HL-60/S4 treated with retinoic acid at 250 ng/mL for 4 days and 3 days (cell line): ENCODE results near the gene TRMT1.
"Not testable (repeated sequence)": the region's sequence is repeated elsewhere in the genome, so short reads cannot be mapped to it uniquely, and the experiment has no call there.

Experiments
- in situ Hi-C: fragments of 300-500 bp; cut with MboI; formaldehyde crosslinking; loops from 2 replicates; pipeline ENCODE4 v1.7.0; 2022; ENCODE audit warnings: low sequenced_read_pairs

Gene TRMT1

DNA sequence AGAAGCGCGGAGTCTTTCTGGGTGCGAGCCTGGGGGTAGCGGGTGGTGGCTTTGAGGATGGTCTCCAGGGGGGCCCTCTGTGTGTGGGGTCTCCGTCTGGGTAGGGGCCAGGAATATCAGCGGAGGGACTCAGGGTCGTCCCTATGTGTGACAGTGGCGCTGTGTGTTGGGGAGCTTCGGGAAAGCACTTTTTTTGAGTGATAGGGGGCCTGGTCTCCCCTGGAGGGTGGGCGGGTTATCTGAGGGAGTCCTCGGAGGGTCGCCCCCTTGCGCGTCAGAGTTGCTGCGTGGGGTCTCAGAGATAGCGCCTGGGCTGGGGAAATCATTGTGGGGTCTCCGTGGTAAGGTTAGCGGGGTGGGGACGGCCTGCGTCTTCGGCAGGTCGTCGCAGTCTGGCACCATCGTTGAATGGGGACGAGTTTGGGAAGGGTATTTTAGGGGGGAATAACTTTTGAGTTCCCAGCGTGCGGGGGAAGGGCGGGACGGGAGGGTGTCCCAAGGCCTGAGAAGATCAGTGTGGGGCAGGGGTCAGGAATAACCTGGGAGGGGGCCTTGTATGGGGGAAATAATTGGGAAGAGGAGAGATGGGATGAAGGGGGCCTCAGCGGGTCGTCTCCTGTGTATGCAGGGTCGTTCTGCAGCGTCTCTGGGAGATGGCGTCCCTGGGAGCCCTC lies 34.5 kb upstream of the TRMT1 start:
- in situ Hi-C loops, result no loop called here

DNA sequence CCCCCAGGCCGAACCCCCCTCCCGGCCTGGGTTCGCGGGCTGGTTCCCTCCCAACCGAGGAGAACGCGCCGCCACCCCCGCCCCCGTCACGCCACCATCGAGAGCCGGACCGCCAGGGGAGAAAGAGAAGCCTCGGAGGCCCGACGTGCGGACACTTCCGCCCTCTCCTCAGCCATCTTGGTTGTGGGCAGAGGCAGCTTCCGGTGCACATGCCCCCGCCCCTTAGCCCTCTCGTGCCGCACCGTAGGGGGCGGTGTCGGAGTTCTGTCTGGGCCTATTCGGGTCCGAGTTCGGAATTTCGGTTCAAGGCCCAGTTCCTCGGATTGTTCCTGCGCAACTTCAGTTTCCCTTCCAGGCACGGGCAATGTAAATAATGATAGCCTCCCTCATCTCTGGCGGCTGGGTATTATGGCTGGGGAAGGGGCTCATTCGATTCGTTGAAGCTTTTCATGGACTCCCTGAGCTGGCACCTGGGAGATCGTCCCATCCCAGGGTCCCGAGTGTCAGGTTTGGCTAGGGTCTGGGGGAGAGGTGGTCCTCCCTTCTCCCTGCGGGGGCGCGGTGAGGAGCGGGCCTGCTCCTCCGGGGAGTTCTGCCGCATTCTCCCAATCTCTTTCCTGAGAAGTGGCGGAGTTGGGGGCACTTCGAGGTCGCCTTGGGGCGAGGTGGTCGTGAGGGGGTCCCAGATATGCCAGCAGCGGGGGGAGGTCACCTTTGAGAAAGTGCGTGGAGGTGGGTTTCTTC lies 33.8 kb upstream of the TRMT1 start, which contains the start of the genes IER2 and STX10:
IER2 (plus strand) TSS at position 225 of the 744 bp plus-strand sequence. CDS start 2,776 bp downstream, outside the sequence.
STX10 (minus strand) TSS at position 189 of the 744 bp plus-strand sequence. CDS start 202 bp downstream, outside the sequence.
- in situ Hi-C loops, result no loop called here

DNA sequence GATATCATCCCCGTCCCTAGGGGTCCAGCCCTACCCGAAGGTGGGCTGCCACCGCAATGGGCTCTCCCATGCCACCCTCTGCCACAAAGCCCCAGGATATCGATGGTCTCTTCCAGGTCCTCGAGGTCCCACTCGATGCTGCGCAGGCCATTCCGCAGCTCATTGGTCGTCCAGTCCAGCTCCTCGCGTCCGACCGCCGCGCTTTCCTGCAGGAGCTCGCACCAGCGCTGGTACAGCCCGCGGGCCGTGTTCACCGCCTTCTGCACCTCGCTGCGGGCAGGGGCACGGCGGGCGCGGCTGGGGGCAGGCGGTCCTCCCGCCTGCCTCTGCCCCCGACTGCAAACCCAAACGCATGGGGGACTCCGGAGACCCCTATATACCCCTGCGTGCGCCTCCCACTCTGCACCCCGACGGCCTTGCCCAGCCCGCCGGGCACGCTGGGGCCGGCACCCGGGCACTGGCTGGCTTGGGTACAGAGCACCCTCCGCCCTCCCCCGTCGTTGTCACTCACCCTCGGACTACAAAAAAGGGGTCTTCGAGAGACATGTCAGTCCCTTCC lies 33.2 kb upstream of the TRMT1 start:
- in situ Hi-C loops, result no loop called here

DNA sequence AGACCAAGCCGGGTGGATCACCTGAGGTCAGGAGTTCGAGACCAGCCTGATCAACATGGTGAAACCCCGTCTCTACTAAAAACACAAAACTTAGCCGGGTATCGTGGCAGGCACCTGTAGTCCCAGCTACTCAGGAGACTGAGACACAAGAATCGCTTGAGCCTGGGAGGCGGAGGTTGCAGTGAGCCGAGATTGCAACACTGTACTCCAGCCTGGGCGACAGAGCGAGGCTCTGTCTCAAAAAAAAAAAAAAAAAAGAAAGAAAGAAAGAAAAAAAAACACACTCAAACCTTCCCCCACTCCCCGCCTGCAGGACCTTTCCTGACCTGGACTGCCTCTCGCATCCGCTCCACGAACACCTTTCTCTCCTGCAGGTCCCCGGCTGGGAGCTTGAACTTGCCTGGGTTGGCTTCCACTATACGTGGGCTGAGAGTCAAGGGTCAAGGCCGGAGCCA lies 32.7 kb upstream of the TRMT1 start:
- in situ Hi-C loops, result not testable (repeated sequence)

DNA sequence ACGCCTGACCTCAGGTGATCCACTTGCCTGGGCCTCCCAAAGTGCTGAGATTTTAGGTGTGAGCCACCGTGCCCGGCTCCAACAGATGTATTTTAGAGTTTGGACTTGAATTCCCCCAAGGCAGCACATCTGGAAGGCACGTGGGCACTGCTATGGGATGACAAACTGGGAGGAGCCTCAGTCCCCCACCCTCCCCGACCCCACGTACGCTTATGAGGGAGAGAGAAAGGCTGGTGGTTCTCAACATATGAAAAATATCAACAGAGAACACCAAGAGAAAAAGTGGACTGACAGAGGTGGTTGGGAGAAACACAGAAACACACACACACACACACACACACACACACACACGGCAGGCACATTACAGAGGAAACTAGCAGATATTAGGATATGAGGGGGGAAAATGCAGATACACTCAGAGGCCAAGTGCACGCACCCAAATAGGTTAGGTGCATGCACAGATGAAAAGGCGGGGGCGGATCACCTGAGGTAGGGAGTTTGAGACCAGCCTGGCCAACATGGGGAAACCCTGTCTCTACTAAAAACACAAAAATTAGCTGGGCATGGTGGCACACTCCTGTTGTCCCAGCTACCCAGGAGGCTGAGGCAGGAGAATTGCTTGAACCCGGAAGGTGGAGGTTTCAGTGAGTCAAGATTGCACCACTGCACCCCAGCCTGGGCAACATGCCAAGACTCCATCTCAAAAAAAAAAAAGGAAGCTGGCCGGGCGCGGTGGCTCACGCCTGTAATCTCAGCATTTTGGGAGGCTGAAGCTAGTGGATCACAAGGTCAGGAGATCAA lies 30.4 kb upstream of the TRMT1 start:
- in situ Hi-C loops, result no loop called here

DNA sequence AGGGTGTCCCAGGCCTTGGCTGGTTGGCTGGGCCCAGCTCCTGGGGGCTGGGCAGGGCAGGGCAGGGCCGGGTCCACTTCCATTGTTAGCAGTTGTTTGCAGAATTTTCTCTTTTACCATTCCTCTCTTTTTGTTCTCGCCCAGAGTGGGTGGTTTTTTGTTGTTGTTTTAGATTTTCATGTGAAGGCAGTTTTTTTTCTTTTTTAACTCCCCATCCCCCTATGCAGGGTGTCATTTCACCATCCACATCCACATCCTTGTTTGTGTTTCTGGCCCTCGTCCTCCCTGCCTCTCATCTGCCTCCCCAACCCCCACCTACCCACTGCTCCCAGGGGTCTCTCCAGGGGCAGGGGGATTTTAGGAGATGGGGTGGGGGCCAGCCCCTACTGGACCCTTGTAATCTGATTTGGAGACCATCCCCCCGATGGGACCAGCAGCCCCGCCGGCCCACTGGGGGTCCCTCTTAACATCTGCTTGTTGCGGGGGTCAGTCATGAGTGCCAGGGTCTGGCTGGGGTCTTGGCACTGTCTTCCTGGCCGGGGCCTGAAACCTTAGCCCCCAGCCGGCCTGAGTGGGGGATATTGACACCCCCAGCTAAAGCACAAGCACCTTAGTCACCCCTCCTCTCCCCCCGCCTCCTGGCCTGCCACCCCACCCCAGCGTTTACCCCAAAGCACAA lies 23.2 kb upstream of the TRMT1 start:
- in situ Hi-C loops, result no loop called here

DNA sequence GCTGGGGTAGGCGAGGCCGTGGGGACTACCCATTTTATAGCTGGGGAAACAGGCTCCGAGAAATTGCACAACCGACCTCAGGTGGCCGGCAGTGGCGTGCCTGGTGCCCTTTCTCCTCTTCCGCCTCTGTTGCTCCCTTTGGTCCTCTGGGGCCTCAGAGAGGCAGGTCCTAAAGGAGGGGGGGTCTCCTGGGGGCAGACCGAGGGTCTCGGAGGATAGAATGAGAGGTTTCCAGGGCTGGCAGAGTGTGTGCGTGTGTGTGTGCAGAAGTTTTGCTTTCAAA lies 22.3 kb upstream of the TRMT1 start:
- in situ Hi-C loops, result no loop called here

DNA sequence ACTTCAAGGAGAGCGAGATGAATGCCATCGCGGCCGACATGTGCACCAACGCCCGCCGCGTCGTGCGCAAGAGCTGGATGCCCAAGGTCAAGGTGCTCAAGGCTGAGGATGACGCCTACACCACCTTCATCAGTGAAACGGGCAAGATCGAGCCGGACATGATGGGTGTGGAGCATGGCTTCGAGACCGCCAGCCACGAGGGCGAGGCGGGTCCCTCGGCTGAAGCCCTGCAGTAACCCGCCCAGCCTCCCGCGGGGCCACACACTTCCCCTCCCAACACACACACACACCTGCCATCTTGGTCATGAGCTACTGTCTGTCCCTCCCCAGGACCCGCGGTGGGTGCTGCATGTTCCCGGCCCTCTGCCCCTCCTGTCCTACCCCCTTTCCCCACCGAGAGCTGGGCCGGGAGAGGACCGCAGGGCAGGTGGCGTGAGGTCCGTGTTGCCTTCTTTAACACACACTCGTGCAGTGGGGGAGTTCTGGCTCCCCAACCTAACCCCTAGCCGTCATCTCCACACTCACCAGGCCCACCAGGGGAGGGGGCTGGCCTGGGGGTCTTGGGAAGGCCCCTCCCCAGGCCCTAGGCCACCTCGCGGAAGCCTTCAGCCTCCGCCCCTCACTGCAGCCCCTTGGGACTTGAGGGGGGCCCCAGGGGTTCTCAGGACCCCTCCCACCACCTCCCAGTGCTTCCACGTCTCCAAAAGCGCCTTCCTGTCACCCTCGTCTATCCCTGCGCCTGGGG lies 21.8 kb upstream of the TRMT1 start:
- in situ Hi-C loops, result no loop called here

DNA sequence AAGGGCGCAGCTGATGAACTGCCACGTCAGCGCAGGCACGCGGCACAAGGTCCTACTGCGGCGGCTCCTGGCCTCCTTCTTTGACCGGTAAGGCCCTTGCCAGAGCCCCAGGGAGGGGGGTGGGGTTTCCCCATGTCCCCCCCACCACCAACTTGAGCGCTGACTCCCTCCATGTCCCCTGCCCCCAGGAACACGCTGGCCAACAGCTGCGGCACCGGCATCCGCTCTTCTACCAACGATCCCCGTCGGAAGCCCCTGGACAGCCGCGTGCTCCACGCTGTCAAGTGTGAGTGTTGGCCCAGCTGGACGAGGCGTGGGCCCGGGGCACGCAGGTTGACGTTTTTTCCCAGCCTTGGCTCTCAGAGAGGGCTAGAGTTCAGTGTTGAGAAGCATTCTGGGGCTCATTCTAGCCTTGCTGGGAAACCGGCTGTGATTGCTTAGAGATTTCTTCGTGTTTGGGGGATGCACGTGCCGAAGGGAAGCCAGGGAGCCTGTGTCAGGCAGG lies 20.8 kb upstream of the TRMT1 start:
- in situ Hi-C loops, result no loop called here

DNA sequence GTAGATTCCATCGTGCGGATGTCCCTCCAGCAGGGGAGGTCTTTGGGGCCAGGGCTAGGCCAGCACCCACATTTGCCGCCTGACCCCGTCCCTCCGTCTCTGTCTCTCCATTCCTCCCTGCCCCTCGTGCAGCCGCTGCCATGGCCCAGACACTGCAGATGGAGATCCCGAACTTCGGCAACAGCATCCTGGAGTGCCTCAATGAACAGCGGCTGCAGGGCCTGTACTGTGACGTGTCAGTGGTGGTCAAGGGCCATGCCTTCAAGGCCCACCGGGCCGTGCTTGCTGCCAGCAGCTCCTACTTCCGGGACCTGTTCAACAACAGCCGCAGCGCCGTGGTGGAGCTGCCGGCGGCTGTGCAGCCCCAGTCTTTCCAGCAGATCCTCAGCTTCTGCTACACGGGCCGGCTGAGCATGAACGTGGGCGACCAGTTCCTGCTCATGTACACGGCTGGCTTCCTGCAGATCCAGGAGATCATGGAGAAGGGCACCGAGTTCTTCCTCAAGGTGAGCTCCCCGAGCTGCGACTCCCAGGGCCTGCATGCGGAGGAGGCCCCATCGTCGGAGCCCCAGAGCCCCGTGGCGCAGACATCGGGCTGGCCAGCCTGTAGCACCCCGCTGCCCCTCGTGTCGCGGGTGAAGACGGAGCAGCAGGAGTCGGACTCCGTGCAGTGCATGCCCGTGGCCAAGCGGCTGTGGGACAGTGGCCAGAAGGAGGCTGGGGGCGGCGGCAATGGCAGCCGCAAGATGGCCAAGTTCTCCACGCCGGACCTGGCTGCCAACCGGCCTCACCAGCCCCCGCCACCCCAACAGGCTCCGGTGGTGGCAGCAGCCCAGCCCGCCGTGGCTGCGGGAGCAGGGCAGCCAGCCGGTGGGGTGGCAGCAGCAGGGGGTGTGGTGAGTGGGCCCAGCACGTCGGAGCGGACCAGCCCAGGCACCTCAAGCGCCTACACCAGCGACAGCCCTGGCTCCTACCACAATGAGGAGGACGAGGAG lies 18.8 kb upstream of the TRMT1 start:
- in situ Hi-C loops, result no loop called here

DNA sequence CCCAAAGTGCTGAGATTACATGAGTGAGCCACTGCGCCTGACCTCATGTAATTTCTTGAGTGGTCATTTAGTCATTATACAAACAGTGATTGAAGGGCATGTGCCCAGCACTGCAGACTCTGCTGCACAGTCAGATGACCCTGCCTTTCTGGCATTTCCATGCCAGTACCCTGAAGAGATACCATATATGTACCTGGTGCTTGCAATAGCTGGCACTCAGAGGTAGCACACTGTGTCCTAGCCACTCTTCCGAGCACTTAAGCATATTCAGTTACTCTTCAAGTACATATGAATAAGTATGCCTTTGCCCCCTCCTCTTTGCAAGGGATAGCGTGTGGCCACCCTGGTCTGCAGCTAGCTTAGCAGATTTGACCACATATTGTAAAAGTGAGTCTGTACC lies 18.1 kb upstream of the TRMT1 start:
- in situ Hi-C loops, result no loop called here

DNA sequence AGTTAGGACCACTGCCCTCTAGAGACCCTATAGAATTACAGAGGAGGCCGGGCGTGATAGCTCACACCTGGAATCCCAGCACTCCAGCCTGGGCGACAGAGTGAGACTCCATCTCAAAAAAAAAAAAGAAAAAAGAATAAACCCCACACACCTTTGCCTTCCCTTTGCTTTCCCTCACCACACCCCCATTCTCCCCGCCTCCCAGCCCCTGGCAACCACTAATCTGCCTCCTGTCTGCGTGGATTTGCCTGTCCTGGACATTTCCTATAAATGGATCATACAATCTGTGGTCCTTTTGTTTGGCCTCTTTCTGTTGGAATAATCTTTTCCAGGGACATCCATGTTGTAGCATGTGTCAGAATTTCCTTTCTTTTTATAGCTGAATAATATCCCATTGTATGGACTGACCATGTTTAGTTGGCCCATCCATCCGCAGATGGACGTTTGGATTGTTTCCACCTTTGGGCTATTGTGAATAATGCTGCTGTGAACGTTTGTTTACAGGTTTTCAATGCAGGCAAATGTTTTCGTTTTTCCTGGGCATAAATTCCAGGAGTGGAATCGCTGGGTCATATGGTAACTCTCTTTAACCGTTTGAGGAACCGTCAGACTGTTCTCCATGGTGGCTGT lies 16.8 kb upstream of the TRMT1 start:
- in situ Hi-C loops, result no loop called here

DNA sequence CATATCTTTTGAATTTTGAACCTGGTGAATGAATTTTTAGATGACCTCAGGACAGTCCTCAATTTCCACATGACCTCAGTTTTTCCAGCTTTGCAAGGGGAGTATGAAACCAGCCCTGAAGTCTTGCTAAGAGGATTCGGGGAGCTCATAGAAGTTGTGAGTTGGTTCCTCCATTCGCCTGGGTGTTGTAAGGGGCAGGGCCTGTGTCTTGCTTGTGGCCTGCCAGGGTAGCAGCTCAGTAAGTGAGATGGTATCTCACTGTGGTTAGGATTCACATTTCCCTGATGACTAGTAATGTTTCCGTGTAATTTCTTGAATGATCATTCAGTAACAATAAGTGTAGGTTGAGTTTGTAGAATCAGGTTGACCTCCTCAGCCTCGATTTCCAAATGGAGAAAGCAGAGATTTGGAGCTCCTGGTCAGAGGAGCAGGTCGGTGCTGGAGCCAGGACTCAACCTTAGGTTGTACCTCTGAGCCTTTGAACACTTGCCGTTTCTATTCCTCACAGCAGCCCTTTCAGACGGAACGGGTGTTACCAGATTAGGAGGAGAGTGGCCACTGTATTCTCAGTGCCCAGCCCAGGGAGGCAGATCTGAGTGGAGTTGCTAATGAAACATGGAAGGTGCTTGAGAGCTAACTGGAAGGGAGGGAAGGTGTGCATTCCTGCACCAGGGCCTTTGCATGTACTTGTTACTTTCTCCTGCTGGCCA lies 16.1 kb upstream of the TRMT1 start:
- in situ Hi-C loops, result no loop called here

DNA sequence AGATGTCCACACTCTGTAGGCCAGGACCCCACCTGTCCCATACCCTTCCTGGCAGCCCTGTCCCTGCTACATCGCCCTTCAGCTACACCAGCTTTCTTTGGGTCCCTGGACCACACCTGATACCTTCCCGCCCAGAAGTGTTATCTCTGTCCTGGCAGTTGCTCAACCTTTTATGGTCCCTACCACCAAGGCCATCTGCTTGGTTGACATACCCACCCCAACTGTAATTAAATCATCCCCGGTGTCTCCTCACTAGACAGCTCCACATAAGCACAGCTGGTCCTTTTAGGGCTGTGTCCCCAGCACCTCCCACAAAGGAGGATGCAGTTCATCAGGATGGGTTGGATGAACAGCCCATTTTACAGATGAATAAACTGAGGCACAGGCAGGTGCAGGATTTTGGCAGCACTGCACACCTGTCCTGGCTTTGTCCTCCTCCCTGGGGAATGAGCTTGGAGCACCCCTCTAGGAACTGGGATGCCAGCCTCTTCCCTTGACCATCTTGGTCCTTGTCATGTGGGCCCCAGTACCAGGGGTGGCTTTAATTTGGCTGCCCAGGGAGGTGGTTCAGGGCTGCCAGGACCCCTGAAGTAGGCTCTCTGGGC lies 14.4 kb upstream of the TRMT1 start:
- in situ Hi-C loops, result no loop called here

DNA sequence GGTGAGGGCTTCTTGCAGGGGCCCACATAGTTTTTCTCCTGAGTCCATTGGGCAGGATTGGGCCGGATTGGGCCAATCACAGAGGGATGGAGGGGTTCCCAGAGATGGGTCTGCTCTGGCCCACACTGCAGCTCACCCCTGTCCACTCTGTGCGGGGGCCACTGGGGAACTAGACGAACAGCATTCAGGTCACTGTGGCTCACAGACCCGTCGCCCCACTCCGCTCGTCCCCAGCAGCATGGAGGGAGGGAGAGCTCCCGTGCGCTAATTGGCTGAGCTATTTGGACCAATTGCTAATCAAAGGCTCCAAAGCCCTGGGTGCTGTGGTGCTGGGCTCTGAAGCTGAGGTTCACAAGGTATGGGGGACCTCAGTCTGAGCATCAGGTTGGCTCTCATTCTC lies 12.8 kb upstream of the TRMT1 start:
- in situ Hi-C loops, result no loop called here

DNA sequence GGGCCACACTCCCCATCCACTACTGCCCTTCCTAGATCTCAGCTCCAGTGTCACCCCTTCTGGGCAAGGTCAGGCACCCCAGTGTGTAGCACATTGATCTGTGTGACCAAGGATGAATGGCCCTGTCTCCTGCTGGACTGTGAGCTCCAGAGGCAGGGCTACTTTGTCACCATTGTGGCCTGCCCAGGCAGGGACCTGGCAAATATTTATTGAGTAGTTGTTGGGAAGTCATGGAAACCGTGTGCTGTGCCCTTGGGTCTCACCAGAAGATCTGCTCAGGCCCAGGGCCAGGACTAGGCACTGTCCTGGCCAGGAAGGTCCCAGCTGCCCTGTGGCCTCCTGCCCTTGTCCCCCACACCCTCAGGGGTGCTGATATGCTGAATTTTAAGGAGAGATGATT lies 12.0 kb upstream of the TRMT1 start:
- in situ Hi-C loops, result no loop called here
